GM19467 (cell line): ENCODE results near the gene NEK4.
"Not testable (repeated sequence)": the region's sequence is repeated elsewhere in the genome, so short reads cannot be mapped to it uniquely, and the experiment has no call there.

Experiments
- ATAC-seq: cut with Tn5 transposase; IDR thresholded peaks from one replicate; pipeline ENCODE4 v1.9.1; 2021; ENCODE audit warnings: mild to moderate bottlenecking, moderate library complexity; ENCODE audit not compliant: unreplicated experiment

Gene NEK4

DNA sequence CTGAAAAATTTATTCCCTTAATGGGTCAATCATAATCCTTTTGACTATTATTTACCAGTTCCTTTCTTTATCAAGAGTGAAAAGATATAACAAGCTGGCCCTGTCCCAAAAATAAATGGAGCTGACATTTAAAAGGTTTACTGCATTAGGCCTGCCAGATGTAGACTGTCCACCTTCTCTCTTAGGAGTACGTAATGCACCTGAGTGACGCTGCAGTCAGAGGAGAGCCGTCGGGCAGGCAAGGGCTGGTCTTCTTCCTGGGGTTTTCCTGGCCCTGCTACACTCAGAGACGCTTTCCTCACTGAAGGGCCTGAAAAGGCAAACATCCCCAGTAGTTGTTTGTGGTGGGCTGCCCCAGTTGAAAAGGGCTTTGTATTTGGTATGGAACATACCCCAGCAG lies 27.6 kb downstream of the NEK4 start:
- ATAC-seq = no peak

DNA sequence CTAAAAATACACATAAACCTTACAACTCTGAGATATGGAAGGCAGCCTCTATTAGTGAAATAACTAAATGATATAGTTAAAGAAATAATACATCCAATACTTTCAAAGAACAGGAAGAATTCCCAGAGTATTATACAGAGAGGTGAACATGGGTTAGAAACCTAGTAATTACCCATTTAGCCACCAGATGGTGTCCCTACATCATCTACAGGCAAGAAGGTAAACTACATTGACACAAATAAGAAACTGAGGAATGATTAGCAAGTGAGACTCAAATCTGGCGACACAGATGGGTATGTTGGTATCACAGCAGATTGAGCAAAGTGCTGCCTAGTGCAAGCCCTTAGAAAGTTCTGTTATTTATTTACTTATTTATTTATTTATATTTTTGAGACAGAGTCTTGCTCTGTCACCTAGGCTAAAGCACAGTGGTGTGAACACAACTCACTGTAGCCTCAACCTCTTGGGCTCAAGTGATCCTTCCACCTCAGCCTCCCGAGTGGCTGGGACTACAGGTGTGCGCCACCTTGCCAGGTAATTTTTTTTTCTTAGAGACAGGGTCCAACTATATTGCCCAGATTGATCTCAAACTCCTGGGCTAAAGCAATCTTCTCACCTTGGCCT lies 28.2 kb downstream of the NEK4 start:
- no peak for ATAC-seq

DNA sequence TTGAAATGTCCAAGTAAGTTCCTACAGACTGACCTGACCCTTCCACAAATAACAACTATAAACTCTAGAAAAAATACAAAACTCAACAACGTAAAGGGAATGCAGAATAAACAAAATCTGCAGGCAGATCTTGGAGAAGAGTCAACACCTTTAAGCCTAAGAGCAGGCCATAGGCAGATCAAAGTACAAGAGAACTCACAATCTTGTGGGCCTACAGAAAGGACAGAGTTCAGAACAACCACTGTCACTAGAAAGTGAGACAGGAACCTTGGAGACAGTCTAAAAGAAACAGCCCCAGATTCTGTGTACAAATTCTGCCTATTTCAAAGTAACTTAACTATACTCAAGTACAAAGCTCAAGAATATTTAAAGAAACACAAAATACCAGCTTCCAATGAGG lies 31.0 kb downstream of the NEK4 start:
- no peak for ATAC-seq

DNA sequence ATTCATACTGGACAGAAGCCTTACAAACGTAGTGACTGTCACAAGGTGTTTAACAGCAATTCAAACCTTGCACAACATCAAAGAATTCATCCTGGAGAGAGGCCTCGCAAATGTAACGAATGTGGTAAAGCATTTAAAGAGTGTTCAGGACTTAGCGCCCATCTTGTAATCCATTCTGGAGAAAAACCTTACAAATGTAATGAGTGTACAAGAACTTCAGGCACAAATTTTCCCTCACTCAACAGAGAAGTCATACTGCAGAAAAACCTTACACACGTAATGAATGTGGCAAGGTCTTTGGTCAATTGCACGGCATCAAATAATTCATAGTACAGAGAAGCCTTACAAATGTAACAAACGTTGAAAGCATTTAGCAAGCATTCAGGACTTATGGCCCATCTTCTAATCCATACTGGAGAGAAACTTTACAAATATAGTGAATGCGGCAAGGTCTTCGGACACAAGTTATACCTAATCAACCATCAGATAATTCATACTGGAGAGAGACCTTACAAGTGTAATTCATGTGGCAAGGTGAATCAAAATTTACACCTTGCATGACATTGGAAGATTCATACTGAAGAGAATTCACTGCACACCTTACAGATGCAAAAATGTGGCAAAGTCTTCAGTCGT lies 37.4 kb downstream of the NEK4 start:
- ATAC-seq = no peak

DNA sequence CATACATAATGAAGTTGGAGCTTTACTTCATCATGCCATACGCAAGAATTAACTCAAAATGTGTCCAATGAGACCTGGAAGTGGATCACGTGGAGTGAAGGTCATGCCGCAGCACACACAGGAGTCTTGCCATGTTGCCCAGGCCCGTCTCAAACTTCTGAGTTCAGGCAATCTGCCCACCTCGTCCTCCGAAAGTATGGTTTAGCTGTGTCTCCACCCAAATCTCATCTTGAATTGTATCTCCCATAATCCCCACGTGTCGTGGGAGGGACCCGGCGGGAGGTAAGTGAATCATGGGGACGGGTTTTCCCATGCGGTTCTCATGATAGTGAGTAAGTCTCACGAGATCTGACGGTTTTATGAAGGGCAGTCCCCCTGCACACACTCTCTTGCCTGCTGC lies 39.1 kb downstream of the NEK4 start:
- ATAC-seq = no peak

DNA sequence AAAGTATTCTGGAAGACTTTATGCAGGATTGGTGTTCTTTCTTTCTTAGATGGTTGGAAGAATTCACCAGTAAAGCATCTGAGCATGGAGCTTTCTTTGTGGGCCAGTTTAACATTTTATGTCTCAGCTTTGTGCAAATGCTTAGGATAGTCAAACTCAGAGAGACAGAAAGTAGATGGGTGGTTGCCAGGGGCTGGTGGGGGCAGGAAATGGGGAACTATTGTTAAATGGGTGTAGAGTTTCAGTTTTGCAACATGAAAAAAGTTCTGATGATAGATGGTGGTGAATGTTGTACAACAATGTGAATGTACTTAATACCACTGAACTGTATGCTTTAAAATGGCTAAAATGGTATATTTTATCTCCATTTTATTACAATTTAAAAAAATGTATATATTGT lies 40.1 kb downstream of the NEK4 start:
- no peak for ATAC-seq

DNA sequence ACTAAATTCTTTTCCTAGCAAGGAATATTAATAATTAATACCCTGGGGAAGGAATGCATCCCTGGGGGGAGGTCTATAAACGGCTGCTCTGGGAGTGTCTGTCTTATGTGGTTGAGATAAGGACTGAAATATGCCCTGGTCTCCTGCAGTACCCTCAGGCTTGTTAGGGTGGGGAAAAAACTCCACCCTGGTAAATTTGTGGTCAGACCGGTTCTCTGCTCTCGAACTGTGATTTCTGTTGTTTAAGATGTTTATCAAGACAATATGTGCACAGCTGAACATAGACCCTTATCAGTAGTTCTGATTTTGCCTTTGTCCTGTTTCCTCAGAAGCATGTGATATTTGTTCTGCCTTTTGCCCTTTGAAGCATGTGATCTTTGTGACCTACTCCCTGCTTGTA lies 42.0 kb downstream of the NEK4 start:
- ATAC-seq = not testable (repeated sequence)

DNA sequence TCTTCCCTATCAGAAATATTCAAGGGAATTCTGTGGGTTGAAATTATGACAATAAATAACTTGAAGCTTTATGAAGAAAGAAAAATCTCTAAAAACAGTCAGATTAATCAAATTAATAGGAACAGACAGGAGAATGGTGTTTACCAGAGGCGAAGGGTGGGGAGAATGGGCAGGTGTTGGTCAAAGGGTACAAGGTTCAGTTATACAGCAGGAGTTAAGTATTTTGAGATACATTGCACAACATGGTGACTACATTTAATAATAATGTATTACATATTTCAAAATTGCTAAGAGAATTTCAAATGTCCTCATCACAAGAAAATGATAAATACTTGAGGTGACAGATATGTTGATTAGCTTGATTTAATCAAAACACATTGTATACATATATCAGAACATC lies 46.2 kb downstream of the NEK4 start:
- ATAC-seq = no peak

DNA sequence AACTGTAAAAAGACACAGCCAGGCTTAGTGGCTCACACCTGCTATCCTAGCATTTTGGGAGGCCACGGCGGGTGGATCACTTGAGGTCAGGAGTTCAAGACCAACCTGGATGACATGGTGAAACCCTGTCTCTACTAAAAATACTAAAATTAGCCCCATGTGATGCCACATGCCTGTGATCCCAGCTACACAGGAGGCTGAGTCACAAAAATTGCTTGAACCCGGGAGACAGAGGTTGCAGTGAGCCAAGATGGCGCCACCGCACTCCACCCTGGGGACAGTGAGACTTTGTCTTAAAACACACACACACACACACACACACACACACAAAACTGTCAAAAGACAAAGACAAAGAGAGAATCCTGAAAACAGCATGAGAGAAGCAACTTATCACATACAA lies 46.8 kb downstream of the NEK4 start:
- no peak for ATAC-seq

DNA sequence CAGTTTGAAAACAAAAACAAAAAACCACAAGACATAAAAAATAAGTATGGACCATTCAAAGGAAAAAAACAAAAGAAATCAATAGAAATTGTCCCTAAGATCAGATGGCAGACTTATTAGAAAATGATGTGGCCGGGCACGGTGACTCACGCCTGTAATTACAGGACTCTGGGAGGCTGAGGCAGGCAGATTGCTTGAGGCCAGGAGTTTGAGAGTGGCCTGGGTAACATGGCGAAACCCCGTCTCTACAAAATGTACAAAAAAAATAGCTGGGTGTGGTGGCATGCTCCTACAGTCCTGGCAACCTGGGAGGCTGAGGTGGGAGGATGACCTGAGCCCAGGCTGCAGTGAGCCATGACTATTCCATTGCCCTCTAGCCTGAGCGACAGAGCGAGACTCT lies 48.2 kb downstream of the NEK4 start:
- ATAC-seq = no peak

DNA sequence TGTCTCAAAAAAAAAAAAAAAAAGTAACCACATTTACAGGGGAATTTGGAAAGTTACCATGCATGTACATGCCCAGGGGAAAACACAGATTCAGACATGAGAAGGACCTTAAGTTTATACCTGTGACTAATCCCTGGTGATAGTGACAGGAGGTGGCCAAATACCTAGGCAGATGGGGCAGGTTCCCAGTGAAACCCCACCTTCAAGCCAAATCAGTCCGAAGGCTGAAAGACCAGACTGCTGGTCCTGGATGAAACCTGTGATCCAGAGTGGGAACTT lies 49.1 kb downstream of the NEK4 start:
- no peak for ATAC-seq

DNA sequence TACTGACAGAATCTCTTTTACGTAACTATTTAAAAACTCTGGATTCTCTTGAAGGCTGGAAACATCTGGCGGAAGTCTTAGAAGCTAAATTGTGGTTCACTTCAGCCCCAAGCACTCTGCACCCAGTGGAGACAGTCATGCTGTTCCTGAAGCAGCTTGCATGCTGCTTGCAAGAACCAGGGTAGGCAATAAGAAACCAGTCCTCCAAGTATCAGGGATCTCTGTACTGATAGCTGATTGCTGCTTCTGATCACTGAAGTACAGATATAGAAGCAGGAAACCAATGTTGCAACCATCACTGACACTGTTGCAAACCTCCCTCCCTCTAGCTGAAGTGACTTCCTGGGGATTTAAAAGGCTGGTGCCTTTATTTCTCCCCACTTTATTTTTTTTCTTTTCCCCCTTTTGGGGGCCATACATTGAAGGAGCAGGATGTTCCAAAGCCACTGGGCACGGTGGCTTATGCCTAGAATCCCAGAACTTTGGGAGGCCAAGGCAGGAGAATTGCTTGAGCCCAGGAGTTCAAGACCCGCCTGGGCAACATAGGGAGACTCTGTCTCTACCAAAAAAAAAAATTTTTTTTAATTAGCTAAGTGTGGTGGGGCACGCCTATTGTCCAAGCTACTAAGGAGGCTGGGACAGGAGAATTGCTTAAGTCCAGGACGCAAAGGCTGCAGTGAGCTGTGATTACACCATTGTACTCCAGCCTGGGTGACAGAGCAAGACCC lies 49.6 kb downstream of the NEK4 start:
- no peak for ATAC-seq

DNA sequence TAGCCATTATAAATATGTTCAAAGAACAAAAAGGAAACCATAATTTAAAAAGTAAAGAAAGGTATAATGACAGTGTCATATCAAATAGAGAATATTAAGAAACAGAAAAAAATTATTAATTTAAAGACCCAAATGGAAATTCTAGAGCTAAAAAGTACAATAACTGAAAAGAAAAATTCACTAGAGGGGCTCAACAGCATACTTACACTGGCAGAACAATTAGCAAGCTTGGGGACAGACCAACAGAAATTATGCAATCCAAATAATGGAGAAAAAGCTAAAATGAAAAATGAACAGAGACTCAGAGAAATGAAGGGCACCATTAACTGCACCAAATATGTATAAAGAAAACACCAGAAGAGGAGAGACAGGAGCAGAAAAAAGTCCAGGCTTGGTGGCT lies 51.1 kb downstream of the NEK4 start:
- no peak for ATAC-seq

DNA sequence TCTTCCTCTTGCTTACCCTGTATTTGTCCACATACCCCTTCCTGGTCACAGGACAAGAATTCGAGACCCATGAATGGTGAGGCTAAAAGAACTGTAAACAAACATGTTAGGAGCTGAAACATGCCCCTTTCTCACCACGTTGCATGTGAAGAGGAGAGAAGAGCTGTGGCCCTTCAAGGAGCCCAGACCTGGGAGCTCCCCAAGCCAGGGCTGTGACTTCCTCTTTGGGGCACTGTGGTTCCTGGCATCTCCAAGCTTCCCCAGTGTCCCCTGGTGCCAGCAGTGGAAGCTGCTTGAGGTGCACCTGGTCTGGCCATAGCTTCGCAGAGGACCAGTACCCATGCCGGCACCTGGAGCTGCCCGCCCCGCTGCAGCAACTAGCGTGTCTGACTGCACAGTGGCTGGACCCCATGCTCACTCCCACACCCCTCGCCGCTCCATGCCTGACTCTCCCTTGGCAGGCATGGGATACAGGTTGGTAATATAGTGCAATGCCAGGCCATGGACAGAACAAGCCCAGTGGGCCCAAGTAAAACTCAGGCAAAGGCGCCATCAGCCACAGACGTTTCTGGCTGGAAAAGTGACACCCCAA lies 54.9 kb downstream of the NEK4 start:
- no peak for ATAC-seq

DNA sequence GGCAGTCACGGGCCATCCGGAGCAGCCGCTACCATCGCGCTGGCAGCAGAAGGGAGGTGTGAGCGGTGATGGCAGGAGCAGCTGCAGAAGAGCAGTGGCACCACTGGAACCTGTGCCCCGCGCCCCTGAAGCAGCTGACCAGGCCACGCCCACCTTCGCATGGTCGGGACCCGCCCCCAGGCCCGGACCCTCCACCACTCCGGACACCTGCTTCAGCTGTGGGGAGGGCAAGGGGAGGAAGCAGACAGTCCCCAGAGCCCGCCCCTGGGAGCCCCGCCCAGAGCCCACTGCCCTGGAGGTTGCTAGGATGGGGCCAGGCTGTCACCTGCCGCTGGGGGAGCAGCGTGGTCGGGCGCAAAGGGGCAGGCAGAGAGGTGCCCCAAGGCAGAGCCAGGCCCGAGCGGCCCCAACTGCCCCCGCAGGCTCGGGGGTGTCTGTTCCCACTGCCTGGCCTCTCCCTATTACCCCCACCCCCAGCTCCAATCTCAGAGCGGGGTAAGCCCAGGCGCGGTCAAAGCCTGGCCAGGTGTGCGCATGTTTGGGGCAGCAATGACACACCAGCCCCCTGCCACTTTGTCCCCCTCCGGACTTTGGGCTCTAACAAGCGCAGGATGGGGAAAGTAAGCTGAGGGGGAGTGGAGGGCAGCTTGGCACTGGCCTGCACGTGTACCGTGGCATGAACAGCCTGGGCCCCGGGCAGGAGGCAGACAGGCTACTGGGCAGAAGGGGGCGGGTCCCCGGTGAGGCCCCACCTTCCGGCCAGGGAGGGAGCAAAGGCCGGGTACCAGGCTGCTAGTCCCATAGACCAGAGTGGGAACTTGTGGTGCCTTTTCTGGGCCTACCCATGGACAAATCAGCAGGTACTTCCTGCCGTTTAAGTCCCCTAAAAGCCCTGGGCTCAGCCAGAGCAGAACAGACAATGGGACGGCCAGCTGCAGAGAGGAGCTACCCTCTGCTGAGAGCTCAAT lies 56.1 kb downstream of the NEK4 start:
- no peak for ATAC-seq

DNA sequence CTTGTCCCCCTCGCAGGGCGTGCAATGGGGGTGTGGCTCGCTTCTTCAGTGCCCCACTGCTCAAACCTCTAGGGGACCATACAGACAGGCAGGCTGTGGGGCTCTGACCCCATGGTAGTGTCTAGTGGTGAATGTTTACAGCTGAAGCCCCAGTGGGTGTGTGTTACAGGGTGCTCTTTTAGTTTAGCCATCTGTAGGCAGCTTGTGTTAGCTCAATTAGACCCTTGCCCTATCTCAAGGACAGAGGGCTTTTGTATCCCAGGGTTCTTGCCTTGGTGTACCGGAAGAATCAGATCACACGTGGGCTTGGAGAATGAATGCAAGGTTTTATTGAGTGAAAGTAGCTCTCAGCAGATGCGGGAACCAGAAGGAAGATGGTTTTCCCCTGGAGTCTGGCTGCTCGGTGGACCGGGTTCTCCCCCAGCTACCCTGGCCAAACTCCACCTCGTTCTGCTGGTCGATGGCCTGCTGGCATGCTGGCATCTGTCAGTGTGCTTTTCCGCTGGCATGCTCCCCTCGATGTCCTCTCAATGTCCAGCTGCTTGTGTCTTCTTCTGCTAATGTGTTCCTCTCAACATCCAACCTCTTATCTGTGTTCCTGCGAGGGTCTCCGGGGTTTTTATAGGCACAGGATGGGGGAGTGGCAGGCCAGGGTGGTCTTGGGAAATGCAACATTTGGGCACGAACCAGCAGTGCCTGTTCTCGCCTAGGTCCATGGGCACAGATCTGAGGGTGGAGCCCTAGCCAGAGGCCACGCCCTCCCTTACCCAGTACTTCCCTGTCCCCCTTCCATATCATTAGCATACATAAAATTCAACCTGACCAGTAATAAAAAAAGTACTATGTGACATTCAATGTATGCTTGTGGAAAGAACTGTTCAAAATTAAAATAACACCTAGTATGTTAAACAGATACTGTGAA lies 58.2 kb downstream of the NEK4 start:
- ATAC-seq = no peak

DNA sequence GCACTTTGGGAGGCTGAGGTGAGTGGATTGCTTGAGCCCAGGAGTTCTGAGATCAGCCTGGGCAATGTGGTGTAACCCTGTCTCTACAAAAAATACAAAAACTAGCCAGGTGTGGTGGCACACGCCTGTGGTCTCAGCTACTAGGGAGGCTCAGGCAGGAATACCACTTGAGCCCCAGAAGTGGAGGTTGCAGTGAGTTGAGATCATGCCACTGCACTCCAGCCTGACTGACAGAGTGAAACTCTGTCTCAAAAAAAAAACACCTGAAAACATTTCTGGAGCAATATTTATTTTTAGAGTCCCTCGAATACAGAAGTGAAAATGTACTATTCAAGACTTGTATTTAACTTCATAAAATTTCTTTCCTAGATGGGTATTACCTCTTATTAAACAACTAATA lies 60.2 kb downstream of the NEK4 start:
- no peak for ATAC-seq

DNA sequence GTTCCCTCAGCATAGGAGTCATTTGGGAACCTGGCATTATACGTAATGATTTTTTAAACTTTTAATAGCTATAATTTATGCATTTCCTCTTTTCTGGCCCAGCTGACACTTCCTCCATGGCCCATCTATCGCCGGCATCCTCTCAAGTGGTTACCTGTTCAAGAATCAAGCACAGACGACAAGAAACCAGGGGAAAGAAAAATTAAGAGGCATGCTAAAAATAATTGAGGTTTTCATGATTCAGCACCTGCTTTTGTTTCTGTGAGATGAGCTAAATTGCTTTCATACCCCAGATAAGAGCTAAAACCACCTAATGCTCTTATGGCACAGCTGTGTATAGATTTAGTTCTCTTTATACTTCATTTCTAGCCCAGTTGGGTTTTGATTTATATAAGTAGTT lies 63.2 kb downstream of the NEK4 start:
- no peak for ATAC-seq

DNA sequence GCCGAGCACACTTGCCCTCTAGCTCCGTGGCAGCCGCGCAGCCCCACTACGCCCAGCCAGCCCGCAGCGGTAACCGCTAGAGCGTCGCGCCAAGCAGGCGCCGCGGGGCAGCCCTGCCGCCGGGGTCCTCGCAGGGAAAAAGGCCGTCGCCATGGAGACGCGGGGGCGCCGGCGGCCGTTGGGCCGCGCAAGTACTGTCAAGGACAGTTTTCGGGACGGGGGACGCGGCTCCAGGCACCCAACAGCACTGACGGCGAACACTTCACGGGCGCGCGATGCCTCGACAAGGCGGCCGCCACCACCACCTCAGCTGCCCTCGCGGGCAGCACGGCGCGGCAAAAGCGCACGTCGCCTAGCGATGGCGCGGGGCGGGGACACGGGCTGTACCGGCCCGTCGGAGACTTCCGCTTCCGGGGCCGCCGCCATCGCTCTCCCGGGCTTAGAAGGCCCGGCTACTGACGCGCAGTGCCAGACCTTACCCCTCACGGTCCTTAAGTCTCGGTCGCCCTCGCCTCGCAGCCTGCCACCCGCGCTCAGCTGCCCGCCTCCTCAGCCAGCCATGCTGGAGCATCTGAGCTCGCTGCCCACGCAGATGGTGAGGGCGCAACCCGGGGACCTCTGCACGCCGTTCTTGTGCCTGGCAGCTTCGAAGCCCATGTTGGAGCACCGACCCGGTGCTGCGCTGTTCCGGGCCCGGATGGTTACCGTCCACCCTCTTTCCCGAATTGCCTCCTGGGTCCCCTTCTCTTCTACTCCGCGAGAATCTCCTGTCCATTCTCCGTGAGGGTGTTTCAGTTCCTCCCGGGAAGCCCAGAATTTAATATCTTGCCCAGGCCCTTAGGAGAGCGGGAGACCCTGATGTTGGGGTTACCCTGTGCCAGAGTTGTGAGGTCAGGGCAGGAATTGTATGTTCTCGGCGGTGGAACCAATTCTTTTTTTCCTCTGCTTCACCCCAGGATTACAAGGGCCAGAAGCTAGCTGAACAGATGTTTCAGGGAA lies 64.8 kb downstream of the NEK4 start, which contains the start of the genes GLT8D1 and SPCS1:
GLT8D1 (minus strand) TSS at position 104 of the 999 bp plus-strand sequence. CDS start 5,331 bp downstream, outside the sequence.
SPCS1 (plus strand) TSS at position 419 of the 999 bp plus-strand sequence; CDS start at position 560, 141 bp downstream.
- ATAC-seq = peak; percentile 72
